Fibroblast of mammary gland (primary cell): ENCODE measurements around the gene JAKMIP1.

Source experiments
- DNase-seq: peaks from one replicate; pipeline ENCODE4 v3.0.0-alpha.2; 2010; ENCODE audit warnings: low read depth
- H3K4me3 ChIP-seq: 2 replicates; pipeline ENCODE4 v1.5.1; 2011; ENCODE audit warnings: low read depth, mild to moderate bottlenecking, low read length, moderate library complexity; ENCODE audit not compliant: control insufficient read depth
- TF ChIP-seq, protein P1 (sequence below): conservative IDR thresholded peaks from 2 replicates; pipeline ENCODE4 v1.5.1; 2011; ENCODE audit warnings: low read depth, low read length, inconsistent platforms; ENCODE audit not compliant: control insufficient read depth, insufficient read depth

The JAKMIP1 gene

DNA sequence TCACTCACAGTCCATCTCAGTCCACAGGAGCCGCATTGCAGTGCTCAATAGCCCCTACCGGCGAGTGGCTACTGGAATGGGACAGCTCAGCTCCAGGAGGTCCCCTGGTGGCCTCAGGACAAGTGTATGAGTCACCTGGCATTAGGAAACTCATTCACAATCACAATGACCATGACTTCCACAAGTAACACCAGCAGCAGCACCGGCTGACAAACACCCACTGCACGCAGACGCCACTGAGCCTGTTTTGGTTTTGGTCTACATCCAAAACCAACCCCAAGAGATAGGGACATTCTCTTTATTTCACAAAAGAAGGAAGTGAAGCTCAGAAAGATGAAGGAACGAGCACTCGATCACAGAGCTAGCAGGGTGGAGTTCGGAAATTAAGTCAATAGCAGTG lies 8.1 kb downstream of the JAKMIP1 start:
- TF ChIP-seq, protein P1, sequence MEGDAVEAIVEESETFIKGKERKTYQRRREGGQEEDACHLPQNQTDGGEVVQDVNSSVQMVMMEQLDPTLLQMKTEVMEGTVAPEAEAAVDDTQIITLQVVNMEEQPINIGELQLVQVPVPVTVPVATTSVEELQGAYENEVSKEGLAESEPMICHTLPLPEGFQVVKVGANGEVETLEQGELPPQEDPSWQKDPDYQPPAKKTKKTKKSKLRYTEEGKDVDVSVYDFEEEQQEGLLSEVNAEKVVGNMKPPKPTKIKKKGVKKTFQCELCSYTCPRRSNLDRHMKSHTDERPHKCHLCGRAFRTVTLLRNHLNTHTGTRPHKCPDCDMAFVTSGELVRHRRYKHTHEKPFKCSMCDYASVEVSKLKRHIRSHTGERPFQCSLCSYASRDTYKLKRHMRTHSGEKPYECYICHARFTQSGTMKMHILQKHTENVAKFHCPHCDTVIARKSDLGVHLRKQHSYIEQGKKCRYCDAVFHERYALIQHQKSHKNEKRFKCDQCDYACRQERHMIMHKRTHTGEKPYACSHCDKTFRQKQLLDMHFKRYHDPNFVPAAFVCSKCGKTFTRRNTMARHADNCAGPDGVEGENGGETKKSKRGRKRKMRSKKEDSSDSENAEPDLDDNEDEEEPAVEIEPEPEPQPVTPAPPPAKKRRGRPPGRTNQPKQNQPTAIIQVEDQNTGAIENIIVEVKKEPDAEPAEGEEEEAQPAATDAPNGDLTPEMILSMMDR = no peak
- DNase-seq = no peak
- no peak overlapping the region for H3K4me3 ChIP-seq

DNA sequence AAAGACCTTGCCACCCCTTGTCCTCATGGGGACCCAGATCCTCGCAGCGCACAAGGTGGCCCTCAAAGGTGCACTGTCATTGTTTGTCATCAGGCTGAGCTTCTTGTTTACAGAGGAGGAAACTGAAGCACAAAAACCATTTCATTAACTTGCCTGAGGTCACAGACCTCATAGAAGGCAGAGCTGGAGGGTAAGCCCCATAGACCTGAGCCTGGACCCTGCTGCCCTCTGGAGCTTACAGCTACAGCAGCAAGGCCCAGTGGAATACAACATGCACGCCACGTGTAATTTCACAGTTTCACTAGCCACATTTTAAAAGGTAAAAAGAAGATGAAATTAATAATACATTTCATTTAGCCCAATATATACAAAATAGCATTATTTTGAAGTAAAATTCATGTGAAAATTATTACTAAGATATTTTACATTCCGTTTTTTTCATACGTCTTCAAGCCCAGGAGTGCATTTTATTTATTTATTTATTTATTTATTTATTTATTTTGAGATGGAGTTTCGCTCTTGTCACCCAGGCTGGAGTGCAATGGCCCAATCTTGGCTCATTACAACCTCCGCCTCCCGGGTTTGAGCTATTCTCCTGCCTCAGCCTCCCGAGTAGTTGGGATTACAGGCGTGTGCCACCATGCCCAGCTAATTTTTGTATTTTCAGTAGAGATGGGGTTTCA lies 8.8 kb downstream of the JAKMIP1 start:
- no peak overlapping the region for H3K4me3 ChIP-seq
- TF ChIP-seq, protein P1 = no peak
- DNase-seq = no peak

DNA sequence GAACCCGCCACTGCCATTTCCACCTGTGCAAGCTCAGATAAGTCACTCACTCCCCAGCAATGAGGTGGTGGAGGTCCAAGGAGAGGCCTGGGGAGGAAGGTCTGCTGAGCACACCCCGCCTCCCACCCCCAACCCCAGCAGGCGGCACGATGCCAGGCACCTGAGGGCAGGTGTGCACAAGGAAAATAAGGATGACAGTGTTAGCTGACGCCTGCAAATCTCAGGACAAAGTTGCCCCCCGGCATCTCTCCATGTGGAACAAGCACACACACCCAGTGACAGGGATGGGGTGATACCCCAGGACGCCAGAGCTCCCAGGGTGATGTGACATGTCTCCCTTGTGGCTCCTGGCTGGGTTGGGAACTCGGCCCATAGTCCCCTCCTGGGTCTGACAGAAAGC lies 9.9 kb downstream of the JAKMIP1 start:
- DNase-seq = no peak
- H3K4me3 ChIP-seq = no peak overlapping the region
- TF ChIP-seq, protein P1 = no peak

DNA sequence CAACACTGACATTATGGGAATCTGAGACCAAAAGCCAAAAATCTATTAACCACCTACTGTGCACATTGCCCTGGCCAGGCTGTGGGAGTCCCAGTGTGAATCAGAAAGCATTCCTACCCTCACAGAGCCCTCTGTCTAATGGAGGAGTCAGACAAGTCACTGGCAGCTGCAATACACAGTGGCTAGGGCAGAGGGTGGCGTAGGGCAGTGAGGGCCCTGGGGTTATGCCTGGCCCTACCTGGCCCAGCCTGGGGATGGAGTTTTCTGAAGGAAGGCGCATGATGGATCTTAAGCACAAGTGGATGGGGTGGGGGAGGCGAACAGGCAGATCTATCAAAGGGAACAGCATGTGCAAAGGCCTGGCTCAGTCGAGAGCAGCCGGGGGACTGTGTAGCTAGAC lies 10.8 kb downstream of the JAKMIP1 start:
- DNase-seq = no peak
- TF ChIP-seq, protein P1 = no peak

DNA sequence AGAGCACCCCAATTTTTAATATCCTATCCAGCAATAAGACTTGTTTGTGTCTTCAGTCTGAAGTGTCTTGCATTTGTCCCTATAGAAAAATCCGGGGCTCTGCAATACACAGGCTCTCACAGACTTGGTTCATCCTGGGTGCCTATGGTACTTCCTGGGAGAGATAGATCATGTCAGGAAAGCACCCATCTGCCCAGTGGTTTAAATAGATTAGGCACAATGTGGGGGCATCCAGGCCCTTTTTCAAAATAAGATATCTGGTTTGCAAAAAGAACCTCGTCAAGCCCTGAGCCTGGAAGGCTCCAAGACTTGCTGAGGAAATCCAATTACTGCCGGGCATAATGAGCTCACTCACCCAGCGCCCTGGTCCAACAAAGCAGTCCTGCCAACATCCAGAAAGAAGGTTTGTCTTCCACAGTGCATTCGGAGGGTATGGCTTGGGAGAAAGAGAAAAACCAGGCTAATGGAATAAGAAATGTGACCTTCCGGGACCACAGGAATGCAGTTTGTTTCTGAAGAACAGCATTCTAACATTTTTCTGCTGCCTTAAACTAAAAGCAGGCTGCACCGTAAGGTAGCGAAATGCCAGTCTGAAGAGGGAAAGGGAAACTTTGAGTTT lies 11.6 kb downstream of the JAKMIP1 start:
- DNase-seq = no peak
- no peak overlapping the region for H3K4me3 ChIP-seq
- TF ChIP-seq, protein P1 = no peak

More for the DNA sequence above, 10.8 kb downstream of the JAKMIP1 start:
- no peak overlapping the region for H3K4me3 ChIP-seq

DNA sequence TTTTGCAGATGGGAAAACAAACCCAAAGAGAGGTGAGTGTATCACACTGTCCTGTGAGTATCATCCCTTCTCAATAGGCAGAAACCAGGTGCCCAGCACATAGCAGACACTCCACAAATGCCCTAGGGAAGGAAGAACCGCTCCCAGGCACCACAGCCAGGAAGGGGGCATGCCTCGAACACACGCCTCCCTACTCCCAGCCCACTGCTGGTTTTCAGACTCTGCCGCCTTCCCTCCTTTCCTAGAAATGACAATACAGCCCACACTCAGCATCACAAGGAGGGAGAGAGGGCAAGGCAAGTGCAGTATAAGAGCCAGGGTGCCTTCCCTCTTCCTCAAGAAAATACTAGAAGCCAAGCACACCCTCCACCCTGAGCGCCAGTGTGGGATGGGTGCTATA lies 16.2 kb downstream of the JAKMIP1 start:
- TF ChIP-seq, protein P1 = no peak
- no peak overlapping the region for H3K4me3 ChIP-seq
- DNase-seq = no peak
